HuH-7.5 (cell line): ENCODE measurements around the gene IL32.

Experiments used
- DNase-seq: peaks from one replicate; pipeline ENCODE4 v3.0.0; 2011; ENCODE audit warnings: low spot score

The IL32 gene, protein sequence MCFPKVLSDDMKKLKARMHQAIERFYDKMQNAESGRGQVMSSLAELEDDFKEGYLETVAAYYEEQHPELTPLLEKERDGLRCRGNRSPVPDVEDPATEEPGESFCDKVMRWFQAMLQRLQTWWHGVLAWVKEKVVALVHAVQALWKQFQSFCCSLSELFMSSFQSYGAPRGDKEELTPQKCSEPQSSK

DNA sequence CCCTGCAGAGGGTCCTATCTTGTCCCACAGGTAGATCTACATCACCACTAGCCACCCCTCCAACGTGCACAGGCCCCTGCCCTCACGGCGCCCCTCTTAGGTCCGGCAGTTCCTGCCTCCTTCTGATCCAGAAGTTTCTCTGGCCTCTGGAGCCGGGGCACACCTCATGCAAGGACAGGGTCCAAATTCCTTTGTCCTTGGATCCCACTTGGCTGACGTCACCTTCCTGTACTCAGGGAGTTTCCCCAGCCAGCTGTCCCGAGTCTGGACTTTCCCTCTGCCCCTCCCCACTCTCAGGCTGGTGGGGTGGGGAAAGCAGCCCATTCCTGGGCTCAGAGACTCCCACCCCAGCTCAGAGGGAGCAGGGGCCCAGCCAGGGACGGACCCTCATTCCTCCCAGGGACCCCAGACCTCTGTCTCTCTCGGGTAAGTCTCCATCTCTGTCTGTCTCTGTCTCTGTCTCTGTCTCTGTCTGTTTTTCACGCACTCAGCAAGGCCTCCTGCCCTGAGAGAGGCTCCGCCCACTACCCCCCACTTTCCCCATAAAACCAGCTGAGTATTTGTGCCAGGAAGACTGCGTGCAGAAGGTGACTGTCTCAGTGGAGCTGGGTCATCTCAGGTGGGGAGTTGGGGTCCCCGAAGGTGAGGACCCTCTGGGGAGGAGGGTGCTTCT is at the start of gene IL32:
TSS of gene IL32 (plus strand) at position 572 of the 673 bp plus-strand sequence. CDS start 172 bp downstream, outside the sequence.
- DNase-seq: peak; percentile 63

DNA sequence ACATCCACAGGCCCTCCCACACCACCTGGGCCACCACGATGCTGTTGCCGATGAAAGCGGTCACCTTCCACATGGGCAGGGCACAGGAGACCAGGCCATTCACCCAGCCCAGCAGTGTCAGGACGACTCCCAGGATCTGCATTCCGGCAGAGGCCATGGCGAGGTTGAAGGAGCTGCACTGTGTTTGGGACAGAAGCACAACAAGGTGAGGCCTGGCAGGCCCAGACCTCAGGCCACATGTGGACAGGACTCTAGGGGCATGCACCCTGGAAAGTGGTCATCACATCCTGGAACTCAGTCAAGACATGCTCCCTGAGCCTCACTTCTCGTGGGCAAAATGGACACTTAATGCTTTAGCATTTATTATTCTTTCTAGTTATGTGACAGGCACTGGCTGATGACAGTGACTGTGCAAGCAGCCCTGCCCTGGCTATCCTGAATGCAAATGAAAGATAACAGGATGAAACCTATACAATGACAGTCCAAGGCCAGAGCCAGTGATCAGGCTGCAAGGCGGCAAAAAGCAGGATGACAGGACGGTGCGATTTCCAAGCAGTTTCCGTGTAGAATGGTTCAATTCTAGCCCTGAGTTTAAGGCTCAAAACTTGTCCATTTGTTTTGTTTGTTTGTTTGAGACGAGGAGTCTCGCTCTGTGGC is 49.4 kb upstream of the IL32 start:
- no peak for DNase-seq

DNA sequence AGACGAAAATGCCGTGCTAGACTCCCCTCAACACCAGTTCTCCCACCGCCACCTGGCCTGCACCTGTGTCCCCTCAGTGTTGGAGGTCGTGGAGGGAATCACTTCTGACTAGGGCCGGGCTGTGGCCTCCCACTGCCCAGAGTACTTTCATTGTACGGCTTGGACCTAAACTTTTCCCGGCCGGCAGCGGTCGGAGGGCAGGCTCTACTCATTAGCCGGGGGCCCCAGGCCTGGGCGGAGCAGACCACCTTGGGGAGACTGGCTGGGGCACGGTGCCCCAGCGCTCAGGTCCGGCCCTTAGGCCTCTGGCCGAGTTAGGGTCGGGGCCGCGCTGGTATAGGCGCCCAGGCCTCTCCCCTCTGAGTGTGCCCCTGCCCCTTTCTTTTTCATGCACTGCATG is 48.1 kb upstream of the IL32 start:
- DNase-seq: no peak

DNA sequence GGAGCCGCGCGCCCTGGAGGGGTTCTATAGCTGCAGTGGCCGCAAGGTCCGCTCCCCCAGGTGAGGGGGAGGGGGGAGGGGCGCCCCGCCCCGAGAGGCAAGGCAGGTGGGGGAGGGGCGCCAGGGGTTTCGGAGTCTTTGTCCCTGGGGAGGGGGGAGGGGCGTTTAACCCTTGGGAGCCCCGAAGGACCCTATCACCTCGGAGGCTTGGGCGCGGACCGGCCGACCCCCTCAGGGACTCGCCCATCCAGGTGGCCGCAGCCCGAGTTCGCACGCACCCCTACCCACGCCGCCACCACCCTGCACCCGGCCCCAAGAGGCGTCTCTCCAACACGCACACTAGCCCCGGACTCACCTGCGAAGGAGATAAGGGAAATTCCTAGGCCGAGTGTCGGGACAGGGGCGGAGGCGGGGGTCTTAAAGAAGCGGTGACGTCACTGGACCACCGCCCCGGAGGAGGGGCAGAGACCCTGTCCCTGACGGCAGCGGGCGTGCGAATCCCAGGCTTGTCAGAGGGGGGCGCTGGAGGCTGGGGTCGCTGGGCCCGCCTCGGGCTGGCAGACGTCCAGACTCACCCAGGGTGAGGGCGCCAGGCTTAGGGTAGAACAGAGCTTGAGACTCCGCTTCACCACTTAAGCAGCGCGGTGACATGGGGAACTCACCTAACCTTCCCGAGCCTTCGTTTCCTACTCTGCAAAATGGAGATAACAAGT is 47.5 kb upstream of the IL32 start, which contains the start of gene CLDN6:
TSS of gene CLDN6 (minus strand) at position 390 of the 713 bp plus-strand sequence. CDS start 2,162 bp downstream, outside the sequence.
- peak; percentile 61 for DNase-seq

DNA sequence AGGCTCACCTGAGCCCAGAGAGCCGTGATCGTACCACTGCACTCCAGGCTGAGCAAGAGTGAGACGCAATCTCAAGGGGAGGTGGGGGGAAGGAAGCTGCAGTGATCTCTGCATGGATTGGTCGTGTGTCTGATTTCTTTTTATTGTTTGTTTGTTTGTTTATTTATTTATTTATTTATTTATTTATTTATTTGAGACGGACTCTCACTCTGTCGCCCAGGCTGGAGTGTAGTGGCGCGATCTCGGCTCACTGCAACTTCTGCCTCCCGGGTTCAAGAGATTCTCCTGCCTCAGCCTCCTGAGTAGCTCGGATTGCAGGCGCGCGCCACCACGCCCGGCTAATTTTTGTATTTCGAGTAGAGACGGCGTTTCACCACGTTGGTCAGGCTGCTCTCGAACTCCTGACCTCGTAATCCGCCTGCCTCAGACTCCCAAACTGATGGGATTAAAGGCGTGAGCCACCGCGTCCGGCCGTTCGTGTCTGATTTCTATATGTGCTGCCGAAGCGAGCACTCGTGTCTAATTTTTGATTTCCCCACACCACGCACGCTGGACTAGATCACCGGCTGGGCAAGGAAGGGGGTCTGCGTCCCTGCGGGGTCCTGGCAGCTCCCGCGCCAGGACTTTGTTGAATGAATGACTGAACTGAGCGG is 45.7 kb upstream of the IL32 start:
- no peak for DNase-seq

DNA sequence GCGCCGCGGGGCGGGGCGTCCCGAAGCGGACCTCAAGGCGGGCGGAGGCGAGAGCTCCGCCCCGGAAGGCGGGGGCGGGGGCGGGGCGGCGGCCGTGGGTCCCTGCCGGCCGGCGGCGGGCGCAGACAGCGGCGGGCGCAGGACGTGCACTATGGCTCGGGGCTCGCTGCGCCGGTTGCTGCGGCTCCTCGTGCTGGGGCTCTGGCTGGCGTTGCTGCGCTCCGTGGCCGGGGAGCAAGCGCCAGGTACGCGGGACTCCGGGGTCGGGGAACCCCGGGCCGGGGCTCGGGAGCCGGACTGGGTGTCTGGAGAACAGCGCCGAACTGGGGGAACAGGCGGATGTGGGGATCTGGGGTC is 45.2 kb upstream of the IL32 start, which contains the start of gene TNFRSF12A:
TSS of gene TNFRSF12A (plus strand) at position 122 of the 357 bp plus-strand sequence. CDS start at position 152, 30 bp downstream.
- peak; percentile 72 for DNase-seq

DNA sequence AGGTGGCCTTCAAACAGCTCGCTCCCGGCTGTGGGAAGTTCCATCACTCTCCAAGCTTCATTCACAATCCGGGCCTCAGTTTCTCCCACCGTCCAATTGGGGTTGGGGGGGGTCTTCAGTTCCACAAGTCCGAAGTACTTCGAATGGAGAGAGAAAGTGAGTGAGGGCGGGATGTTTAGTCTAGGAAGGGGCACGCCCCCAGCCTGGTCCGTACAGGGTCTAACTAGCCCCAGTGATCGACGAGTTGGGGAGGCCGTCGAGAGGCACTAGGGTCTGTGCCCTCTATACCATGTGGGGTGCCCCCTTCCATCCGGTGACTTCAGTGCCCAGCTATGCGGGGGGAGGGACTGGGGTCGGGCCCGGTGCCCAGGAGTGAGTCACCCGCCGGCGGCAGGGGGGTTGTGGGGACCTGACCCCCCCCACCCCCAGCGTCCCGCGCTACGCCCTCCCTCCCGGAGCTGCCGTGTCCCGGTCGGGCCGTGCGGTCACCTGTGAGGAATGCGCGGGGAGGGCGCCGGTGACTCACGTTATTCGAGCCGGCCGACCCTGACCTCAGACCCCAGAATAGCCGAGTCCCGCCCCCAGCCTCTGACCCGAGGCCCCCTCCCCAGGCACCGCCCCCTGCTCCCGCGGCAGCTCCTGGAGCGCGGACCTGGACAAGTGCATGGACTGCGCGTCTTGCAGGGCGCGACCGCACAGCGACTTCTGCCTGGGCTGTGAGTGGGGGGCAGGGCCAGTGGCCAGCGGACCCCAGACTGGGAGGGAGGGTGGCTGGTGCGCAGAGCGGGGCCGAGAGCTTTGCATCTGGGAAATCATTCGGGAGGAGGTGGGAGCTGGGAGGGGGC is 44.6 kb upstream of the IL32 start:
- peak; percentile 67 for DNase-seq

DNA sequence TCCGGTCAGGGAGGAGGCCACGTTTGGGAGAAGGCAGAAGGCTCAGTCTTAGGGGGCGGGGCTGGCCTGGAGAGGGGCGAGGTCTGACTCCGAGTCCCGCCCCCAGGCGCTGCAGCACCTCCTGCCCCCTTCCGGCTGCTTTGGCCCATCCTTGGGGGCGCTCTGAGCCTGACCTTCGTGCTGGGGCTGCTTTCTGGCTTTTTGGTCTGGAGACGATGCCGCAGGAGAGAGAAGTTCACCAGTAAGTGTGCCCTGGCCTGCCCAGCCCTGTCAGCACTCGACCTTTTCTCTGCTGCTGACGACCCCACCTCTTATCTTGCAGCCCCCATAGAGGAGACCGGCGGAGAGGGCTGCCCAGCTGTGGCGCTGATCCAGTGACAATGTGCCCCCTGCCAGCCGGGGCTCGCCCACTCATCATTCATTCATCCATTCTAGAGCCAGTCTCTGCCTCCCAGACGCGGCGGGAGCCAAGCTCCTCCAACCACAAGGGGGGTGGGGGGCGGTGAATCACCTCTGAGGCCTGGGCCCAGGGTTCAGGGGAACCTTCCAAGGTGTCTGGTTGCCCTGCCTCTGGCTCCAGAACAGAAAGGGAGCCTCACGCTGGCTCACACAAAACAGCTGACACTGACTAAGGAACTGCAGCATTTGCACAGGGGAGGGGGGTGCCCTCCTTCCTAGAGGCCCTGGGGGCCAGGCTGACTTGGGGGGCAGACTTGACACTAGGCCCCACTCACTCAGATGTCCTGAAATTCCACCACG is 43.8 kb upstream of the IL32 start:
- peak; percentile 74 for DNase-seq

DNA sequence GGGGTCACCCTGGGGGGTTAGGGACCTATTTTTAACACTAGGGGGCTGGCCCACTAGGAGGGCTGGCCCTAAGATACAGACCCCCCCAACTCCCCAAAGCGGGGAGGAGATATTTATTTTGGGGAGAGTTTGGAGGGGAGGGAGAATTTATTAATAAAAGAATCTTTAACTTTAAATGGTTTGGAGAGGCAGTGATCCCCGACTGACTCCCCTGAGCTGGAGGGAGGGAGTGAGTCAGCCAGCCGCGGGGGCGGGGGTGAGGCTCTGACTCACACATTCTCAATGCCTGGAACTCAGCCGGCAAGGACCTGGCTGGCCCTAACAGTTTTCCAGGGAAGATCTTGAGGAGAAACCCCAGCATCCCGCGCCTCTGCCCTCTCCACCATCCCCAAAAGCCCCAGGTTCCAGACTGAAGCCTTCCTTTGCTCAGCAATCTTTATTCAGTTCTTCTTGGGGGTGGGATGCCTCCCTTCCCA is 43.2 kb upstream of the IL32 start:
- DNase-seq: no peak

DNA sequence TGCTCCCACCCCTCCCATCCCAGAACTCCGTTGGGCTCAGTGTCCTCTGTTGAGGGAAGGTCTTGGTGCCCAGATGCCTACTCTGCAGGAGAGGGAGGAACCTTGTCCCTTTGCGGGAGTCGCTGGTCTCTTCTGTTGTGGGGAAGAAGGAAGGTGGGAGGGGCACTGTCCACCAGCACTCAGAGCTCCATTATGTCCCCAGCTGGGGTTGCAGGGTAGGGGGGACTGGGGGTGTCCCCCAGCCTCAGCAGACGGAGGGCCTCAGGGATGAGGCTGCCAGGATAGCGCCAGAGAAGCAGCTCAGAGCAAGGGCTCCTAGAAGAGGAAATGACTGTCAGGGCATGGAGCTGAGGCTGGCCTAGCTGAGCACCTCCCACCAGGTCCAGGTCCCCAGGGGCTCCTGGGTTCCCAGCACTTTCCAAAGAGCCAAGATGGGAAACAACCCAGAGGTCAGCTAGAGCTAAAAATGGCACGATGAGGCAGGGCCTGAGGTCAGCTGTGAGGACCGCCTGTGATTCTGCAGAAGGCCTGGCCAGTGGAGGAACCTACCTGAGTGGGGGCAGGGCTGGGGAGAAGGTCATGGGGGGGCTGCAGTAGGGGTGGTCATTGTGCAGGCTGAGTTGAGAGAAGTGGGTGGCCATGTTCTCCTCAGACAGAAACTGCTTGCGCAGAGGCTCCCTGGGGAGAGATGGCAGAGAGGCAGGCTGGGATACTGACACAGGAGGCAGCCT is 42.6 kb upstream of the IL32 start:
- DNase-seq: no peak

DNA sequence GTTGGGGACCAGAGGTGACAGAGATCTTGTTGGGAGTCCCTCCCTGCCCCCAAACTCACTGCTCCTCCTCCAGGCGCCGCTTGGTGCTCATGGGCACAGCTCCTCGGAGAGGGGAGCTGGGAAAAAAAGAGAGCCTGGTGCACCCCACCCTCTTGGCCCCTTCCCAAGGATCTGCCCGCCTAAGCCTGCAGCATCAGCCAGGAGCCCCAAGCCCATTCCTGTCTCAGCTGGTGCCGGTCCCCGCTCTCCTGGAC is 42.1 kb upstream of the IL32 start:
- DNase-seq: no peak

DNA sequence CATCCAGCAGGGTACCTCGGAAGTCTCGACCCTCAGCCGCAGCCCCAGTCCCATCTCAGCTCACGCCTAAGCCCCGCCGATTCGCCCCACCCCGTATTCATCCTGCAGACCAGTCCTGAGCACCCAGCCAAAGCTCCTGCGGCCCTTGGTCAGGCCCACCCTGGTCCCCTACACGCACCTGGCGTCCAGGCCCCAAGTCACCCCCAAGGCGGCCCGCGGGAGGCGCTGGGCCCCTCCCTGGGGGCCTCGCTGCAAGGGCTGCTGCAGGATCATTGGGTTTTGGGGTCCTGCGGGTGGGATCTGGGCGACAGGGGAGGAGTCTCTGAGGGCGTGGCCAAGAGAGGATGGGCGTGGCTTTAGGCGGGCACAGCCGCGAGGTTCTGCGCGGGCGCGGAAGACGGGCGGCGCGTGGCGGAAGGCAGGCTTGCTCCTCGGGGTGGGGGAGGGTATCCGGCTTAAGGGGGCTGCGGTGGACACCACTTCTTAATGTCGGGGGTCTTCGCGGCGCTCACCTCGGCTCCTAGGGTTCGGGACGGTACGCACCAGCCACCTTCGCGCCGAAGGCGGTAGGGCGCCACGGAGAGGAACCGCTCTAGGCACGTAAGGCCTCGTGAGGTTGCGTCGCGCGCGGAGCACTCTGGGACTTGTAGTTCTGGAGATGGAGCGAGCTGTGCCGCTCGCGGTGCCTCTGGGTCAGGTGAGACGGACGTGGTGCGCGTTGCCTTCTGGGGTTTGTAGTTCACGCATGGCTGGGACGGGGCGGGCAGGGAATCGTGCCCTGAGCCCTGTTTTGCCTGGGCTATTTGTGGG is 41.6 kb upstream of the IL32 start, which contains the start of the genes HCFC1R1 and THOC6:
TSS of gene HCFC1R1 (minus strand) at position 274 of the 810 bp plus-strand sequence. CDS start at position 273, 1 bp downstream.
TSS of gene THOC6 (plus strand) at position 367 of the 810 bp plus-strand sequence. CDS start at position 659, 292 bp downstream.
- DNase-seq: peak; percentile 91

DNA sequence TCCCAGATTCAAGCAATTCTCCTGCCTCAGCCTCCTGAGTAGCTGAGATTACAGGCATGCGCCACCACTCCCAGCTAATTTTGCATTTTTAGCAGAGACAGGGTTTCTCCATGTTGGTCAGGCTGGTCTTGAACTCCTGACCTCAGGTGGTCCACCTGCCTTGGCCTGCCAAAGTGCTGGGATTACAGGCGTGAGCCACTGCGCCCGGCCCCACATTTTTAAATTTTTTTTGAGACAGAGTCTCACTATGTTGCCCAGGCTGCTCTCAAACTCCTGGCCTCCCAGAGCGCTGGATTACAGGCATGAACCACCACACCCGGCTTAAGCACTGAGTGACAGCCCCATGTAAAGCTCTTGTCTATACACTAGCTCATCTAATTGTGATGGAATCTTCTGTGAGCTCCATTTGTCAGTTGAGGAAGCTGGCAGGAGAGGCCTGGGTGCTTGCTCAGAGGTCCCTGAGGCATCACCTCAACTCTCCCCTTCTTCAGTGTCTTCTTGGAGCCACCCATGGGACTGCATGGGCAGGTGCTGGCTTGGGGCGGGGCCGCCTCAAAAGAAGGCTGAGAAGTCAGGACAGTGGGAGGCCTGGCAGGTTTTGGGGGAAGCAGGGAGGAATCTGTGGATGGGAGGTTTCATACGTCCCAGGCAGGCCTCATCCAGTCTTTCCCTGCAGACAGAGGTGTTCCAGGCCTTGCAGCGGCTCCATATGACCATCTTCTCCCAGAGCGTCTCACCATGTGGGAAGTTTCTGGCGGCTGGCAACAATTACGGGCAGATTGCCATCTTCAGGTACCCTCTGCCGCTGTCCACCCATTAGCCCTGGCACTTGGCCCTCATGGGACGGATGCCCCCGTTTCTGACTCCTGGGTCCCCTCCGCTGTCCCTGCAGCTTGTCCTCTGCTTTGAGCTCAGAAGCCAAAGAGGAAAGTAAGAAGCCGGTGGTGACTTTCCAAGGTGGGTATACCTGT is 40.1 kb upstream of the IL32 start:
- DNase-seq: no peak

DNA sequence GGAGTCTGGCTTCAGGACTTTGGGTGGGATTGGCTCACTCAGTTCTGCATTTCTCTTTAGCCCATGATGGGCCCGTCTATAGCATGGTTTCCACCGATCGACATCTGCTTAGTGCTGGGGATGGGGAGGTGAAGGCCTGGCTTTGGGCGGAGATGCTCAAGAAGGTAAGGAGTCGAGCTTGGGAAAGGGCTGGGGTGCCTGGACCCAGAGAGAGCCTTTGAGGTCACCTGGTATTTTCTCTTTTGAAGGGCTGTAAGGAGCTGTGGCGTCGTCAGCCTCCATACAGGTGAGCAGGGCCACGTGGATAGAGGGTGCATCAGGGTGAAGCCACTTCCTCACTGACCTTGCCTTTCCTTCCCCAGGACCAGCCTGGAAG is 39.4 kb upstream of the IL32 start:
- no peak for DNase-seq

DNA sequence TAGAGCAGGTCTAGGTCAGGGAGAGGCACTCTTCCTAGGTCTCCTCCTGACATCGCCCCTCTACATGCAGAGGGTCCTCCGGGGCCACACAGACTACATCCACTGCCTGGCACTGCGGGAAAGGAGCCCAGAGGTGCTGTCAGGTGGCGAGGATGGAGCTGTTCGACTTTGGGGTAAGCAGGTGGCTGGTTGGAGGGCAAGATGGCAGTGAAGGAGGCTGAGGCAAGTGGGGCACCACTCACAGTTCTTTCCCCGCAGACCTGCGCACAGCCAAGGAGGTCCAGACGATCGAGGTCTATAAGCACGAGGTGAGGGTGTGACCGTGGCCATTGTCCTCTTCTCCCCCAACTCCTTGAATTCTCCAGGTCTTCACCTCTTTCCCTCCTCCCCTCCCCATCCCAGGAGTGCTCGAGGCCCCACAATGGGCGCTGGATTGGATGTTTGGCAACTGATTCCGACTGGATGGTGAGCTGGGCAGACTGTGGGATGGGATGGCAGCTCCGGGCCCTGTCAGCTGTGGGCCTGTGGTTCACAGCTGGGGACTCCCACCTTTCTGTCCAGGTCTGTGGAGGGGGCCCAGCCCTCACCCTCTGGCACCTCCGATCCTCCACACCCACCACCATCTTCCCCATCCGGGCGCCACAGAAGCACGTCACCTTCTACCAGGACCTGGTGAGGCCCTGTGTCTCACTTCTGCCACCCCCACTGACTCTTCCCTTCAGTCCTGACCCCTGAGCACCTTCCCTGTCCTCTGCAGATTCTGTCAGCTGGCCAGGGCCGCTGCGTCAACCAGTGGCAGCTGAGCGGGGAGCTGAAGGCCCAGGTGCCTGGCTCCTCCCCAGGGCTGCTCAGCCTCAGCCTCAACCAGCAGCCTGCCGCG is 38.6 kb upstream of the IL32 start:
- DNase-seq: no peak

DNA sequence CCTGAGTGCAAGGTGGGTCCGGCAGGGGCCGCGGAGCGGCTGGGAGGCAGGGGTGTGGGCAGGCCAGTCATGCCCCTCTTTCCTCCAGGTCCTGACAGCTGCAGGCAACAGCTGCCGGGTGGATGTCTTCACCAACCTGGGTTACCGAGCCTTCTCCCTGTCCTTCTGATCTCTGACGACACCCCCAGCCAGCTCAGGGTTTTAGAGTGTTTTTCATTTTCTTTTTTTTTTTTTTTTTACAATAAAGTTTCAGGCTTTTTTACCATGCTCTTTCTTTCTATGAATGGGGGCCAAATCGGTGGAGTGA is 38.0 kb upstream of the IL32 start:
- no peak for DNase-seq
